IMR-90 (cell line): ENCODE measurements around the gene LAMTOR4. TPM values are rescaled to one million over a fixed set of nuclear protein-coding genes. Genes with fewer than 3 reads are reported as not detected.

Experiments used
- USF2 ChIP-seq: fragments of 150-350 bp; IDR thresholded peaks from 2 replicates; pipeline ENCODE4 v1.6.1; 2017; ENCODE audit warnings: mild to moderate bottlenecking, antibody characterized with exemption, low read length, low read depth
- polyA plus RNA-seq, 3 experiments: library from polyadenylated mRNA; depleted of rRNA; stranded (reverse); fragments of >200 nt; gene quantifications; 2 replicates each; pipeline ENCODE4 v1.2.3, GENCODE V29; 2012; ENCODE audit warnings: low replicate concordance in 1 of 3
- total RNA-seq: library from RNA; depleted of rRNA; stranded (reverse); fragments of >200 nt; gene quantifications from 2 replicates; pipeline ENCODE4 v1.2.3, GENCODE V29; 2012

LAMTOR4 gene
- total and polyA plus RNA-seq, 2 of the 4 experiments (the other 2 are of a cell fraction), result 134 to 268 TPM

GRCh38 chr7:100176096-100177044 lies 27.7 kb downstream of the LAMTOR4 start (continued):
- no peak for TF ChIP-seq USF2
